Amniotic epithelial cell (primary cell): Measurements from ENCODE around the gene LMOD1.
A peak's percentile ranks its signal among the peaks of the same experiment; 100 is the strongest.
"Not testable (repeated sequence)": the region's sequence is repeated elsewhere in the genome, so short reads cannot be mapped to it uniquely, and the experiment has no call there.

Source experiments
- DNase-seq: peaks from one replicate; pipeline ENCODE4 v3.0.0-alpha.2; 2010; ENCODE audit warnings: low read depth

The LMOD1 gene

GRCh38 chr1:201861448-201861847, 84.9 kb downstream of the LMOD1 start:
- DNase-seq, result peak; percentile 71

- no peak for DNase-seq
These were observed 86.9 kb downstream of the LMOD1 start for GRCh38 chr1:201859424-201859823.

DNA sequence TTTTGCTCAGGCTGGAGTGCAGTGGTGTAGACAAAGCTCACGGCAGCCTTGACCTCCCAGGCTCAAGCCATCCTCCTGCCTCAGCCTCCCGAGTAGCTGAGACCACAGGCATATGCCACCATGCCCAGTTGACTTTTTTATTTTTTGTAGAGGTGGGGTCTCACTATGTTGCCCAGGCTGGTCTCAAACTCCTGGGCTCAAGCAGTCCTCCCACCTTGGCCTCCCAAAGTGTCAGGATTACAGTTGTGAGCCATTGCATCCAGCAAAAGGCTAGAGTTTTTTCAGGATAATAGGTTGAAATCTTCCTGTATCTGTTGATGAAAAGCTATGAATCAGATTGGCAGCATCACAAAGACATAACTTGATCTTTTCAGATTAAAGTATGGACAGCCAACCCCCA, 89.6 kb downstream of the LMOD1 start:
- DNase-seq, result not testable (repeated sequence)

- no peak for DNase-seq
These were observed 94.4 kb downstream of the LMOD1 start for GRCh38 chr1:201851949-201852348.

DNA sequence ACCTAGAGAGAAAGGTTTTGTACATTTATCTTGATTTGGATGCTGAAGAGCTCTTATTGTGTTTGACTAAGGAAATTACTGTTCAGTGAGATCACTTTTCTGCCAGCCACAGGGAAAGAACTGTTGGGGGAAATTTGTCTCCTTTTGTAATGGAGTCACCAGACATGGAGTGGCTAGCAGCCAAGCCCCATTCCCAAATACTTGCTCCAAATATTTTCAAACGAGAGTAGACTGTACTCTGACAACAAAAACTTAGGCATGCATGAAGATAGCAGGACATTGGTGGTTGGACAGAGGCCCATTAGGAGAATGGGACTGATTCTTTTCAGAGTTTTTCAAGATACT, 96.3 kb downstream of the LMOD1 start:
- DNase-seq, result peak; percentile 66

GRCh38 chr1:201849372-201850052, 96.8 kb downstream of the LMOD1 start:
- no peak for DNase-seq

DNA sequence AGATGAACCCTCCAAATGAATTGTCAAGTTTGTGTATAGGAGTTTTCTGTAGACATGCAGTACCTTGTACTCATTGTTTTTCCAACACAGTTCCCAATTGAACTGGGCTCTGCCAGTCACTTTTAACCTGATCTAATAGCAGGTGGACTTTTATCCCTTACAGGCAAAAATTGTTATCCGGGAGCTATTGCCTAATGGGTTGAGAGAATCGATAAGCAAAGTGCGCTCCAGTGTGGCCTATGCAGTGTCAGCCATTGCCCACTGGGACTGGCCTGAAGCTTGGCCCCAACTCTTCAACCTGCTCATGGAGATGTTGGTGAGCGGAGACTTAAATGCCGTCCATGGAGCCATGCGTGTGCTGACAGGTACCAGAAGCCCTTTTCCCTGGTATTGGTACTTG, 98.1 kb downstream of the LMOD1 start:
- DNase-seq, result no peak

GRCh38 chr1:201847150-201847549, 99.2 kb downstream of the LMOD1 start:
- no peak for DNase-seq
